ENCODE data around the gene VHLL.

- TF ChIP-seq, protein P1, sequence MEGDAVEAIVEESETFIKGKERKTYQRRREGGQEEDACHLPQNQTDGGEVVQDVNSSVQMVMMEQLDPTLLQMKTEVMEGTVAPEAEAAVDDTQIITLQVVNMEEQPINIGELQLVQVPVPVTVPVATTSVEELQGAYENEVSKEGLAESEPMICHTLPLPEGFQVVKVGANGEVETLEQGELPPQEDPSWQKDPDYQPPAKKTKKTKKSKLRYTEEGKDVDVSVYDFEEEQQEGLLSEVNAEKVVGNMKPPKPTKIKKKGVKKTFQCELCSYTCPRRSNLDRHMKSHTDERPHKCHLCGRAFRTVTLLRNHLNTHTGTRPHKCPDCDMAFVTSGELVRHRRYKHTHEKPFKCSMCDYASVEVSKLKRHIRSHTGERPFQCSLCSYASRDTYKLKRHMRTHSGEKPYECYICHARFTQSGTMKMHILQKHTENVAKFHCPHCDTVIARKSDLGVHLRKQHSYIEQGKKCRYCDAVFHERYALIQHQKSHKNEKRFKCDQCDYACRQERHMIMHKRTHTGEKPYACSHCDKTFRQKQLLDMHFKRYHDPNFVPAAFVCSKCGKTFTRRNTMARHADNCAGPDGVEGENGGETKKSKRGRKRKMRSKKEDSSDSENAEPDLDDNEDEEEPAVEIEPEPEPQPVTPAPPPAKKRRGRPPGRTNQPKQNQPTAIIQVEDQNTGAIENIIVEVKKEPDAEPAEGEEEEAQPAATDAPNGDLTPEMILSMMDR (IDR thresholded peaks at IDR 0.05; ENCODE audit: low read depth, low read length, missing input control): no peak
- TF ChIP-seq TAF1 (conservative IDR thresholded peaks at IDR 0.05) (no peak), RAD21 (IDR thresholded peaks at IDR 0.05) (no peak), JUND (IDR thresholded peaks at IDR 0.05) (no peak), HNF4G (IDR thresholded peaks at IDR 0.05) (no peak), GABPA (IDR thresholded peaks at IDR 0.05 in 1 of 2, conservative IDR thresholded peaks at IDR 0.05 in 1 of 2) (no peak), ATF3 (IDR thresholded peaks at IDR 0.05) (no peak), MAX (IDR thresholded peaks at IDR 0.05) (no peak), ZBTB33 (IDR thresholded peaks at IDR 0.05) (no peak), EGR1 (IDR thresholded peaks at IDR 0.05; ENCODE audit: low read depth in 2 of 2) (no peak), HNF4A (conservative IDR thresholded peaks at IDR 0.05) (no peak), SP1 (IDR thresholded peaks at IDR 0.05) (no peak), FOXA1 (IDR thresholded peaks at IDR 0.05) (no peak)
- TF ChIP-seq, protein P2, sequence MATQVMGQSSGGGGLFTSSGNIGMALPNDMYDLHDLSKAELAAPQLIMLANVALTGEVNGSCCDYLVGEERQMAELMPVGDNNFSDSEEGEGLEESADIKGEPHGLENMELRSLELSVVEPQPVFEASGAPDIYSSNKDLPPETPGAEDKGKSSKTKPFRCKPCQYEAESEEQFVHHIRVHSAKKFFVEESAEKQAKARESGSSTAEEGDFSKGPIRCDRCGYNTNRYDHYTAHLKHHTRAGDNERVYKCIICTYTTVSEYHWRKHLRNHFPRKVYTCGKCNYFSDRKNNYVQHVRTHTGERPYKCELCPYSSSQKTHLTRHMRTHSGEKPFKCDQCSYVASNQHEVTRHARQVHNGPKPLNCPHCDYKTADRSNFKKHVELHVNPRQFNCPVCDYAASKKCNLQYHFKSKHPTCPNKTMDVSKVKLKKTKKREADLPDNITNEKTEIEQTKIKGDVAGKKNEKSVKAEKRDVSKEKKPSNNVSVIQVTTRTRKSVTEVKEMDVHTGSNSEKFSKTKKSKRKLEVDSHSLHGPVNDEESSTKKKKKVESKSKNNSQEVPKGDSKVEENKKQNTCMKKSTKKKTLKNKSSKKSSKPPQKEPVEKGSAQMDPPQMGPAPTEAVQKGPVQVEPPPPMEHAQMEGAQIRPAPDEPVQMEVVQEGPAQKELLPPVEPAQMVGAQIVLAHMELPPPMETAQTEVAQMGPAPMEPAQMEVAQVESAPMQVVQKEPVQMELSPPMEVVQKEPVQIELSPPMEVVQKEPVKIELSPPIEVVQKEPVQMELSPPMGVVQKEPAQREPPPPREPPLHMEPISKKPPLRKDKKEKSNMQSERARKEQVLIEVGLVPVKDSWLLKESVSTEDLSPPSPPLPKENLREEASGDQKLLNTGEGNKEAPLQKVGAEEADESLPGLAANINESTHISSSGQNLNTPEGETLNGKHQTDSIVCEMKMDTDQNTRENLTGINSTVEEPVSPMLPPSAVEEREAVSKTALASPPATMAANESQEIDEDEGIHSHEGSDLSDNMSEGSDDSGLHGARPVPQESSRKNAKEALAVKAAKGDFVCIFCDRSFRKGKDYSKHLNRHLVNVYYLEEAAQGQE (IDR thresholded peaks at IDR 0.05): no peak
These were observed 21.5 kb upstream of the VHLL start for GRCh38 chr1:156320560-156320959.
